CD4-positive, alpha-beta T cell (primary cell): ENCODE measurements around the gene CNTRL. TPM values are rescaled to one million over a fixed set of nuclear protein-coding genes. Genes with fewer than 3 reads are reported as not detected.

Experiments
- ATAC-seq: fragments of 200-7000 bp; cut with Tn5 transposase; one replicate; pipeline ENCODE4 v1.10.0; 2022; ENCODE audit warnings: mild to moderate bottlenecking; ENCODE audit not compliant: poor library complexity
- CTCF ChIA-PET: fragments of 350-600 bp; sonication (Branson Sonifier 250); formaldehyde crosslinking; loops from one replicate; lab custom pipeline; 2021; ENCODE audit warnings: antibody characterized with exemption, inconsistent platforms; lab: Charles Lee
- POLR2A ChIA-PET: fragments of 350-600 bp; sonication (Branson Sonifier 250); formaldehyde crosslinking; loops from one replicate; lab custom pipeline; 2021; ENCODE audit warnings: antibody characterized with exemption, inconsistent platforms; lab: Charles Lee
- DNase-seq, 14 experiments: peaks; one replicate each; pipeline ENCODE4 v3.0.0-alpha.2; 2013 to 2020; ENCODE audit warnings: mixed read lengths in 2 of 14
- H3K27ac ChIP-seq, 2 donors: one replicate each; pipeline versions ENCODE4 v1.5.1 to v1.7.0; 2013; ENCODE audit warnings: low read length in 2 of 2, low read depth in 1 of 2, mild to moderate bottlenecking in 1 of 2
- H3K27me3 ChIP-seq, 2 experiments: 1 replicate in 1 of 2; 2 replicates in 1 of 2; pipeline versions ENCODE4 v1.6.1 to v1.7.0; 2013; ENCODE audit warnings: low read length in 2 of 2, control low read depth in 1 of 2, mild to moderate bottlenecking in 1 of 2, moderate library complexity in 1 of 2; ENCODE audit not compliant: insufficient read depth in 2 of 2, control insufficient read depth in 1 of 2
- H3K36me3 ChIP-seq: one replicate; pipeline ENCODE4 v1.6.1; 2013; ENCODE audit warnings: low read length, control low read depth; ENCODE audit not compliant: insufficient read depth
- H3K4me1 ChIP-seq: one replicate; pipeline ENCODE4 v1.6.1; 2013; ENCODE audit warnings: low read length, control low read depth; ENCODE audit not compliant: insufficient read depth
- H3K4me3 ChIP-seq: one replicate; pipeline ENCODE4 v1.5.1; 2013; ENCODE audit warnings: mild to moderate bottlenecking, low read length, moderate library complexity
- H3K9me3 ChIP-seq, 2 experiments: 1 replicate in 1 of 2; 2 replicates in 1 of 2; pipeline versions ENCODE4 v1.6.1 to v1.7.0; 2013; ENCODE audit warnings: low read length in 2 of 2, mild to moderate bottlenecking in 2 of 2, control low read depth in 1 of 2, moderate library complexity in 1 of 2; ENCODE audit not compliant: control insufficient read depth in 1 of 2, insufficient read depth in 1 of 2
- H3K27ac Mint-ChIP-seq: one replicate; pipeline ENCODE4 v1.8.0; 2020; ENCODE audit warnings: mixed read lengths
- H3K27me3 Mint-ChIP-seq: one replicate; pipeline ENCODE4 v1.8.0; 2021; ENCODE audit warnings: mixed read lengths
- H3K36me3 Mint-ChIP-seq: one replicate; pipeline ENCODE4 v1.8.0; 2021; ENCODE audit warnings: low read depth, mixed read lengths
- H3K4me1 Mint-ChIP-seq: one replicate; pipeline ENCODE4 v1.8.0; 2021; ENCODE audit warnings: low read depth, mixed read lengths
- H3K4me3 Mint-ChIP-seq: one replicate; pipeline ENCODE4 v1.8.0; 2020; ENCODE audit warnings: mild to moderate bottlenecking, mixed read lengths
- H3K9me3 Mint-ChIP-seq: one replicate; pipeline ENCODE4 v1.8.0; 2020; ENCODE audit warnings: mixed read lengths
- intact Hi-C, 2 experiments: fragments of 100-400 bp; cut with DNase I in 1 of 2; cut with micrococcal nuclease in 1 of 2; formaldehyde crosslinking; loops; one replicate each; pipeline versions ENCODE4 v1.15.1 to v1.9.0; 2023 to 2025; cut with DNase I, micrococcal nuclease
- total RNA-seq, 174 experiments: library from RNA in 2 of 174; stranded (reverse) in 2 of 174; gene quantifications; one replicate each; pipeline ENCODE4 v1.2.3 and lab custom pipeline; 2021 to 2026
- TF ChIP-seq, protein P1 (sequence below): fragments of 200-600 bp; IDR thresholded peaks from one replicate; pipeline ENCODE4 v1.8.0; 2022; ENCODE audit warnings: antibody characterized with exemption, mild to moderate bottlenecking

Gene CNTRL
- total RNA-seq, 2 experiments from 2014 or later, result 35.1 to 38.1 TPM

GRCh38 chr9:121214005-121214404 lies 139.2 kb downstream of the CNTRL start:
- peaks cover 5% of the 10 kb centered on the region for H3K4me1 ChIP-seq
- no peaks in the 10 kb centered on the region for H3K9me3 ChIP-seq
- no peak overlapping the region for H3K4me3 ChIP-seq
- no peak overlapping the region for H3K27ac Mint-ChIP-seq
- no peaks in the 10 kb centered on the region for H3K9me3 Mint-ChIP-seq
- no peak overlapping the region for H3K4me3 Mint-ChIP-seq
- no peaks in the 10 kb centered on the region for H3K36me3 Mint-ChIP-seq
- TF ChIP-seq, protein P1, sequence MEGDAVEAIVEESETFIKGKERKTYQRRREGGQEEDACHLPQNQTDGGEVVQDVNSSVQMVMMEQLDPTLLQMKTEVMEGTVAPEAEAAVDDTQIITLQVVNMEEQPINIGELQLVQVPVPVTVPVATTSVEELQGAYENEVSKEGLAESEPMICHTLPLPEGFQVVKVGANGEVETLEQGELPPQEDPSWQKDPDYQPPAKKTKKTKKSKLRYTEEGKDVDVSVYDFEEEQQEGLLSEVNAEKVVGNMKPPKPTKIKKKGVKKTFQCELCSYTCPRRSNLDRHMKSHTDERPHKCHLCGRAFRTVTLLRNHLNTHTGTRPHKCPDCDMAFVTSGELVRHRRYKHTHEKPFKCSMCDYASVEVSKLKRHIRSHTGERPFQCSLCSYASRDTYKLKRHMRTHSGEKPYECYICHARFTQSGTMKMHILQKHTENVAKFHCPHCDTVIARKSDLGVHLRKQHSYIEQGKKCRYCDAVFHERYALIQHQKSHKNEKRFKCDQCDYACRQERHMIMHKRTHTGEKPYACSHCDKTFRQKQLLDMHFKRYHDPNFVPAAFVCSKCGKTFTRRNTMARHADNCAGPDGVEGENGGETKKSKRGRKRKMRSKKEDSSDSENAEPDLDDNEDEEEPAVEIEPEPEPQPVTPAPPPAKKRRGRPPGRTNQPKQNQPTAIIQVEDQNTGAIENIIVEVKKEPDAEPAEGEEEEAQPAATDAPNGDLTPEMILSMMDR, result no peak
- H3K36me3 ChIP-seq, result peaks cover 5% of the 10 kb centered on the region
- no peaks in the 10 kb centered on the region for H3K27me3 ChIP-seq
- no peak overlapping the region for H3K27ac ChIP-seq
- CTCF ChIA-PET, result interaction anchor here (0.5 to 3.1 kb wide), 6 partner anchors 10 to 458 kb away, joined by 3 to 8 read pairs (median 6); partner anchors contain the start of gene RAB14
- POLR2A ChIA-PET, result interaction anchor here (1.0 to 2.3 kb wide), 2 partner anchors 12 to 25 kb away, joined by 3 to 13 read pairs; partner anchors contain the start of gene RAB14
- peaks cover 5% of the 10 kb centered on the region for H3K4me1 Mint-ChIP-seq
- no peak for DNase-seq
- ATAC-seq, result no peak
- intact Hi-C loops, result no loop called here
- H3K27me3 Mint-ChIP-seq, result no peaks in the 10 kb centered on the region

GRCh38 chr9:121216271-121216805 lies 141.6 kb downstream of the CNTRL start:
- peaks cover 5% of the 10 kb centered on the region for H3K4me1 ChIP-seq
- ChIA-PET CTCF (interaction anchor here (0.6 to 2.8 kb wide), 2 partner anchors 8 to 104 kb away, joined by 3 to 7 read pairs; no protein-coding TSS in a partner anchor), POLR2A (interaction anchor here (1.4 kb wide), 1 partner anchor 14 kb away, joined by 4 read pairs; the partner anchor contains the start of gene RAB14)
- no peaks in the 10 kb centered on the region for H3K27me3 ChIP-seq
- peaks cover 5% of the 10 kb centered on the region for H3K4me1 Mint-ChIP-seq
- DNase-seq (no peak), ATAC-seq (no peak)
- no peak overlapping the region for H3K4me3 ChIP-seq
- TF ChIP-seq, protein P1, result no peak
- H3K27me3 Mint-ChIP-seq, result no peaks in the 10 kb centered on the region
- H3K36me3 Mint-ChIP-seq, result no peaks in the 10 kb centered on the region
- intact Hi-C loops, result no loop called here
- no peak overlapping the region for H3K27ac ChIP-seq
- H3K27ac Mint-ChIP-seq, result no peak overlapping the region
- no peaks in the 10 kb centered on the region for H3K9me3 ChIP-seq
- H3K9me3 Mint-ChIP-seq, result no peaks in the 10 kb centered on the region
- H3K4me3 Mint-ChIP-seq, result no peak overlapping the region
- no peaks in the 10 kb centered on the region for H3K36me3 ChIP-seq

DNA sequence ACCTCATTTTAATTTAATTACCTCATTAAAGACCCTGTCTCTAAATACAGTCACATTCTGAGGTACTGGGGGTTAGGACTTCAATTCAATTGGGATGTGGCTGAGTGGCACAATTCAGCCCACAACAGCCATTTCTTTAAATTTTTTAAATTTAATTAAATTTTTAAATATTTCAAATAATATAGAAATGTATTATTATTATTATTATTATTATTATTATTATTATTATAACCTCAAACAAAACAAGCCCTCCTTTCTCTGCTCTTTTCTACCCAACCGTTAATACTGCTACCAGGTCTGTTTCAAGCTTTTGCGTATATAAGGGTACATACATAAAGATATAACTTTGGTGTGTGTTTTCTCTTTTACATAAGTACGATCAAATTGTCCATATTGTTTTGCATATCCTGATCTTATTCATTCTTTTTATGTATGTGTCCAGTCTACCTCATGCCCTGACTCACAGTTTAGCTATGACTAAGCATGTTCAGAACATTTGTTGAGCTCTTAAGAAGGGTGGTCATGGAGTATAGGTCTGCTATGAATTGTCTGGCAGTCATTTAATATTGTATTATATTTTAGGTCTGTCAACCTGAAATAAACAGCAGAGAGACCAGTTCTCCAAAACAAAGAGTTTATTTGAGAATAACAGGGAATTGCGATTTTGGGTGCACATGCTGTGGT lies 143.0 kb downstream of the CNTRL start:
- TF ChIP-seq, protein P1, result no peak
- CTCF ChIA-PET, result no interaction called here
- peaks cover 5% of the 10 kb centered on the region for H3K4me1 Mint-ChIP-seq
- H3K4me3 ChIP-seq, result no peak overlapping the region
- H3K4me3 Mint-ChIP-seq, result no peak overlapping the region
- intact Hi-C loops, result no loop called here
- DNase-seq, result no peak
- ATAC-seq, result no peak
- no peaks in the 10 kb centered on the region for H3K36me3 Mint-ChIP-seq
- no peaks in the 10 kb centered on the region for H3K9me3 Mint-ChIP-seq
- H3K27ac Mint-ChIP-seq, result no peak overlapping the region
- POLR2A ChIA-PET, result no interaction called here
- no peaks in the 10 kb centered on the region for H3K27me3 Mint-ChIP-seq
- H3K27me3 ChIP-seq, result no peaks in the 10 kb centered on the region
- peaks cover 5% of the 10 kb centered on the region for H3K4me1 ChIP-seq
- no peaks in the 10 kb centered on the region for H3K36me3 ChIP-seq
- no peak overlapping the region for H3K27ac ChIP-seq
- H3K9me3 ChIP-seq, result no peaks in the 10 kb centered on the region
